ENCODE data around the gene MLLT6.

GRCh38 chr17:38741921-38742410, 36.9 kb downstream of the MLLT6 start:
- TF ChIP-seq, protein P1, sequence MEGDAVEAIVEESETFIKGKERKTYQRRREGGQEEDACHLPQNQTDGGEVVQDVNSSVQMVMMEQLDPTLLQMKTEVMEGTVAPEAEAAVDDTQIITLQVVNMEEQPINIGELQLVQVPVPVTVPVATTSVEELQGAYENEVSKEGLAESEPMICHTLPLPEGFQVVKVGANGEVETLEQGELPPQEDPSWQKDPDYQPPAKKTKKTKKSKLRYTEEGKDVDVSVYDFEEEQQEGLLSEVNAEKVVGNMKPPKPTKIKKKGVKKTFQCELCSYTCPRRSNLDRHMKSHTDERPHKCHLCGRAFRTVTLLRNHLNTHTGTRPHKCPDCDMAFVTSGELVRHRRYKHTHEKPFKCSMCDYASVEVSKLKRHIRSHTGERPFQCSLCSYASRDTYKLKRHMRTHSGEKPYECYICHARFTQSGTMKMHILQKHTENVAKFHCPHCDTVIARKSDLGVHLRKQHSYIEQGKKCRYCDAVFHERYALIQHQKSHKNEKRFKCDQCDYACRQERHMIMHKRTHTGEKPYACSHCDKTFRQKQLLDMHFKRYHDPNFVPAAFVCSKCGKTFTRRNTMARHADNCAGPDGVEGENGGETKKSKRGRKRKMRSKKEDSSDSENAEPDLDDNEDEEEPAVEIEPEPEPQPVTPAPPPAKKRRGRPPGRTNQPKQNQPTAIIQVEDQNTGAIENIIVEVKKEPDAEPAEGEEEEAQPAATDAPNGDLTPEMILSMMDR (IDR thresholded peaks at IDR 0.05; ENCODE audit: low read depth, low read length), result no peak
- no peak for TF ChIP-seq EZH2phosphoT487 (IDR thresholded peaks at IDR 0.05; ENCODE audit: low read depth)

All from OCI-LY3 (cell line).